HEK293T (cell line): ENCODE data around the gene PLPPR1.

Experiments used
- BHLHE40 ChIP-seq: fragments of 450-650 bp; IDR thresholded peaks from 2 replicates; pipeline ENCODE4 v1.6.1; 2016; ENCODE audit warnings: mild to moderate bottlenecking, moderate library complexity, borderline replicate concordance
- CTBP1 ChIP-seq: fragments of 450-650 bp; IDR thresholded peaks from 2 replicates; pipeline ENCODE4 v1.6.1; 2016; ENCODE audit warnings: borderline replicate concordance
- FOXK2 ChIP-seq: fragments of 450-650 bp; IDR thresholded peaks from 2 replicates; pipeline ENCODE4 v1.6.1; 2016; ENCODE audit warnings: mild to moderate bottlenecking
- FOXM1 ChIP-seq: fragments of 450-650 bp; IDR thresholded peaks from 2 replicates; pipeline ENCODE4 v1.6.1; 2017; ENCODE audit warnings: mild to moderate bottlenecking, borderline replicate concordance
- L3MBTL2 ChIP-seq: fragments of 450-650 bp; conservative IDR thresholded peaks from 2 replicates; pipeline ENCODE4 v1.6.1; 2016; ENCODE audit warnings: mild to moderate bottlenecking
- LEF1 ChIP-seq: fragments of 450-650 bp; IDR thresholded peaks from 2 replicates; pipeline ENCODE4 v1.6.1; 2017; ENCODE audit warnings: mild to moderate bottlenecking, borderline replicate concordance
- SP1 ChIP-seq: fragments of 450-650 bp; IDR thresholded peaks from 2 replicates; pipeline ENCODE4 v1.6.1; 2017
- SUZ12 ChIP-seq: fragments of 450-650 bp; IDR thresholded peaks from 2 replicates; pipeline ENCODE4 v1.6.1; 2016; ENCODE audit warnings: mild to moderate bottlenecking
- ZNF384 ChIP-seq: fragments of 450-650 bp; IDR thresholded peaks from 2 replicates; pipeline ENCODE4 v1.6.1; 2016

DNA sequence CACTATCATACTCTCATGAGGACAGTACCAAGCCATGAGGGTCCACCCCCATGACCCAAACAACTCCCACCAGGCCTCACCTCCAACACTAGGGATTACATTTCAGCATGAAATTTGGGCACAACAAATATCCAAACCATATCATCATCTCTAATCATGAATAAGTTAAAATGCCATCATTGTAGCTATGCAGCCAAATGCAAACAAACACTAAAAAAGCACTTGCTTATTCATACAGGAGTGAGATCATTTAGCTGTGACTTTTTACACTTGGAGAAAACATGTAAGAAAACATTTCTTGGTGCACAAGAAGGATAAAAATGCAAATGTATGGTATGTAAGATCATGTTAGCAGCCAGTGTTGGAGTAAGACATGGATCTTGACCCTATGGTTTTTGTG is 332.1 kb downstream of the PLPPR1 start:
- TF ChIP-seq L3MBTL2 (no peak), LEF1 (no peak), CTBP1 (no peak), BHLHE40 (no peak), FOXM1 (no peak), ZNF384 (no peak), SP1 (no peak), SUZ12 (no peak), FOXK2 (no peak)
